GM06990 (cell line): ENCODE results near the gene TMEM178B.
"Not testable (repeated sequence)": the region's sequence is repeated elsewhere in the genome, so short reads cannot be mapped to it uniquely, and the experiment has no call there.

ENCODE experiments used
- DNase-seq: peaks from one replicate; pipeline ENCODE4 v3.0.0-alpha.2; 2011; ENCODE audit not compliant: insufficient read length; ENCODE audit errors: extremely low read depth
- H3K27me3 ChIP-seq: replicated peaks from 2 replicates; pipeline ENCODE4 v1.6.0; 2011; ENCODE audit warnings: low read length; ENCODE audit not compliant: control insufficient read depth, insufficient read depth
- H3K36me3 ChIP-seq: 2 replicates; pipeline ENCODE4 v1.5.1; 2011; ENCODE audit warnings: low read length; ENCODE audit not compliant: control insufficient read depth, insufficient read depth
- H3K4me3 ChIP-seq: replicated peaks from 2 replicates; pipeline ENCODE4 v1.5.1; 2011; ENCODE audit warnings: low read depth, mild to moderate bottlenecking, control low read depth, low read length
- CTCF ChIP-seq: IDR thresholded peaks from 2 replicates; pipeline ENCODE4 v1.5.1; 2011; ENCODE audit warnings: low read length, control low read depth, mild to moderate bottlenecking, inconsistent platforms; ENCODE audit not compliant: insufficient read depth, poor library complexity, severe bottlenecking

The TMEM178B gene

GRCh38 chr7:141079219-141079618 lies 5.4 kb downstream of the TMEM178B start:
- Histone ChIP-seq H3K27me3 (no peaks in the 10 kb centered on the region; the same call in 1 of the 2 replicates), H3K4me3 (no peak overlapping the region), H3K36me3 (no peaks in the 10 kb centered on the region)
- no peak for DNase-seq
- TF ChIP-seq CTCF: no peak

GRCh38 chr7:141089490-141089889 lies 15.6 kb downstream of the TMEM178B start:
- not testable (repeated sequence) for DNase-seq, H3K36me3 ChIP-seq, H3K27me3 ChIP-seq, H3K4me3 ChIP-seq

GRCh38 chr7:141094336-141095070 lies 20.6 kb downstream of the TMEM178B start:
- Histone ChIP-seq H3K36me3 (no peaks in the 10 kb centered on the region), H3K4me3 (no peak overlapping the region), H3K27me3 (no peaks in the 10 kb centered on the region)
- TF ChIP-seq CTCF: no peak
- DNase-seq: no peak

- Histone ChIP-seq H3K27me3 (no peaks in the 10 kb centered on the region), H3K36me3 (no peaks in the 10 kb centered on the region), H3K4me3 (no peak overlapping the region)
- no peak for DNase-seq
- TF ChIP-seq CTCF: no peak
These were observed 23.6 kb downstream of the TMEM178B start for GRCh38 chr7:141097430-141097829.

- no peak overlapping the region for H3K4me3 ChIP-seq
- no peak for TF ChIP-seq CTCF
- H3K36me3 ChIP-seq: no peaks in the 10 kb centered on the region
- H3K27me3 ChIP-seq: no peaks in the 10 kb centered on the region
- no peak for DNase-seq
These were observed 28.6 kb downstream of the TMEM178B start for GRCh38 chr7:141102436-141102835.

GRCh38 chr7:141103847-141104429 lies 30.1 kb downstream of the TMEM178B start:
- no peaks in the 10 kb centered on the region for H3K27me3 ChIP-seq
- H3K36me3 ChIP-seq: no peaks in the 10 kb centered on the region
- no peak for TF ChIP-seq CTCF

More at GRCh38 chr7:141103847-141104429, 30.1 kb downstream of the TMEM178B start:
- H3K4me3 ChIP-seq: no peak overlapping the region
- no peak for DNase-seq
